K562 (cell line): Measurements from ENCODE around the gene METTL25B. TPM values are rescaled to one million over a fixed set of nuclear protein-coding genes. Genes with fewer than 3 reads are reported as not detected.

Experiments used
- ELF1 ChIP-seq: fragments of 200-800 bp; sonication (Bioruptor generic); IDR thresholded peaks from 2 replicates; pipeline ENCODE4 v1.6.1; 2016; ENCODE audit warnings: missing genetic modification characterization, missing compliant biosample characterization
- EZH2 ChIP-seq: IDR thresholded peaks from 2 replicates; pipeline ENCODE4 v1.6.1; 2012; ENCODE audit warnings: low read depth, mild to moderate bottlenecking, inconsistent platforms, low read length, borderline replicate concordance
- HMG20B ChIP-seq: fragments of 250-450 bp; sonication (Bioruptor Pico); IDR thresholded peaks from 2 replicates; pipeline ENCODE4 v1.5.0; 2021; ENCODE audit warnings: mild to moderate bottlenecking
- HMGN3 ChIP-seq: IDR thresholded peaks from 2 replicates; pipeline ENCODE4 v1.6.1; 2011; ENCODE audit warnings: borderline replicate concordance, low read depth, mild to moderate bottlenecking, mixed read lengths, low read length; ENCODE audit not compliant: insufficient read length; ENCODE audit errors: extremely low read depth
- HNRNPUL1 ChIP-seq: fragments of 200-400 bp; formaldehyde crosslinking; IDR thresholded peaks from 2 replicates; pipeline ENCODE4 v1.6.1; 2017; ENCODE audit warnings: low read length
- KLF13 ChIP-seq: fragments of 450-650 bp; IDR thresholded peaks from 2 replicates; pipeline ENCODE4 v1.6.1; 2016; ENCODE audit warnings: missing genetic modification characterization, low read depth, mild to moderate bottlenecking, missing compliant biosample characterization, moderate library complexity, borderline replicate concordance
- PHF20 ChIP-seq: fragments of 450-650 bp; IDR thresholded peaks from 2 replicates; pipeline ENCODE4 v1.6.1; 2018; ENCODE audit not compliant: partially characterized antibody
- POLR3G ChIP-seq: IDR thresholded peaks from 2 replicates; pipeline ENCODE4 v1.6.1; 2011; ENCODE audit not compliant: insufficient read length, insufficient replicate concordance; ENCODE audit errors: extremely low read depth
- RAD21 ChIP-seq, 2 experiments: fragments of 250-450 bp in 1 of 2; fragments of 450-650 bp in 1 of 2; sonication (Bioruptor Pico) in 1 of 2; formaldehyde crosslinking in 1 of 2; IDR thresholded peaks in 1 of 2; conservative IDR thresholded peaks in 1 of 2; 2 replicates each; pipeline versions ENCODE4 v1.4.0 to v1.8.0; 2020 to 2022; ENCODE audit warnings: mild to moderate bottlenecking in 2 of 2, moderate library complexity in 1 of 2
- ZNF140 ChIP-seq: fragments of 250-450 bp; sonication (Bioruptor Pico); IDR thresholded peaks from 2 replicates; pipeline ENCODE4 v1.8.0; 2021; ENCODE audit warnings: moderate library complexity, mild to moderate bottlenecking, inconsistent platforms
- polyA plus RNA-seq, 8 experiments: library from polyadenylated mRNA; depleted of rRNA in 4 of 8; stranded (reverse) in 5 of 8; unstranded in 3 of 8; fragments of >200 nt; fragmentation: Nextera tagmentation in 2 of 8; fragmentation: Illumina TruSeq in 1 of 8; extraction: Ambion mirVana in 2 of 8; extraction: Trizol in 1 of 8; gene quantifications; 2 replicates each; pipeline versions ENCODE4 v1.2.1 to v1.2.3, GENCODE V29; 2011 to 2014; ENCODE audit warnings: inconsistent platforms in 1 of 8, missing spikeins in 1 of 8
- total RNA-seq, 7 experiments: library from RNA; depleted of rRNA in 6 of 7; stranded (reverse); fragments of >200 nt in 6 of 7; fragmentation: Illumina TruSeq in 2 of 7; extraction: Trizol in 2 of 7; gene quantifications; 2 replicates each; pipeline versions ENCODE4 v1.2.1 to v1.2.3, GENCODE V29; 2011 to 2021; ENCODE audit warnings: low replicate concordance in 1 of 7
- TF ChIP-seq, protein P1 (sequence below): sonication (generic); formaldehyde crosslinking; IDR thresholded peaks from 2 replicates; pipeline ENCODE4 v1.9.0; 2022; ENCODE audit warnings: mild to moderate bottlenecking, missing genetic modification reagents
- TF ChIP-seq, protein P2 (sequence below): fragments of 200-800 bp; sonication (Bioruptor generic); IDR thresholded peaks from 2 replicates; pipeline ENCODE4 v1.6.1; 2016; ENCODE audit warnings: missing genetic modification characterization, missing compliant biosample characterization
- TF ChIP-seq, protein P3 (sequence below): sonication (generic); formaldehyde crosslinking; IDR thresholded peaks from 2 replicates; pipeline ENCODE4 v1.8.1; 2023; ENCODE audit warnings: mild to moderate bottlenecking, missing genetic modification reagents
- TF ChIP-seq, protein P4 (sequence below): fragments of 450-650 bp; IDR thresholded peaks from 2 replicates; pipeline ENCODE4 v1.6.1; 2014; ENCODE audit warnings: low read depth, mild to moderate bottlenecking, moderate library complexity, borderline replicate concordance
- TF ChIP-seq, protein P5 (sequence below): fragments of 250-450 bp; sonication (Bioruptor Pico); IDR thresholded peaks from 2 replicates; pipeline ENCODE4 v1.5.0; 2021

Gene METTL25B
- total and polyA plus RNA-seq, 9 of the 15 experiments (the other 6 are each of a cell fraction or from before 2014, with no cell fraction given) = 7.7 to 48.3 (median 33.1) TPM

DNA sequence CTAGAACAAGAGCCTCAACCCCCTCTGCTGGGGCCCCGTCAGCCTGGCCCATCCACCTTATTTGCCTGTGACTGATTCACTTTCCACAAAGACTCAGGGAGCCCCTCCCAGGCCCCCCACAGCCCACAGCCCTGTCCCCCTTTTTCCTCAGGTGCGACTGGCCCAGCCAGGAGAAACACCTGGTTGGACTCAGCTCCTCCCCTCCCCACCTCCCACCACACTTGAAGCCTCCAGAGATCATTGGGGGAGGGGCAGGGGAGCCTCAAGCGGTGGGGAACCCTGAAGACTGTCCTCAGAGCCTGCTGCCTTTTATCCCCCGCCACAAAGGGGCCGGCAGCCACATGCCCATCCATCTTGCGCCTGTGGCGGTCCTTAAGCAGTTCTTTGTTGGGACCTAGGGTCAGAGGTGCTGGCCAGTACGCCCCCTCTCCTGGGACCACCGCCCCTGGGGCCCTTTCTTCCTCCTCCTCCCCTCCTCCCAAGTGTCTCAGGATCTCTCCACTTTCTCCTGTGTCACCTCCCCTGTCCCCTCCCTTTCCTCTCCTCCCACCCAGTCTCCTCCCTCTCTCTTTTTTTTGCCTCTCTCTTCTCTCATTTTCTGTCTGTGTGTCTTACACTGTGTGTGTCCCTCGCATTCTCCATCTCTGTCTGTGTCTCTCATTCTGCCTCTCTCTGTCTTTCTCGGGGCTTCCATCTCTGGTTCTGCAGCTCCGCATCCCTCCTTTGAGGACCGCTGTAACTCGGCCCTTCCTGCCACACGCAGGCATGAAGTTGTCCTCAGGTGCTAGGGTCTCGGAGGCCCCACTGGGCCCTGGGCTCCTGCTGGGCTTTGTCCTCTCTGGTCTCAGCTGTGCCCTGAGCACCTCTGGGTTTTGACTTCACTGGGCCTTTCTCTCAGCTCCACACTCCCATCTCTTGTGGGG, 35.1 kb upstream of the METTL25B start (continued):
- TF ChIP-seq ZNF140 (CRISPR knock-in tag) (no peak), KLF13 (tag) (no peak), POLR3G (no peak), HMGN3 (peak; percentile 20), HMG20B (CRISPR knock-in tag) (no peak), EZH2 (no peak), RAD21 (CRISPR knock-in tag; conservative IDR thresholded peaks at IDR 0.05 in 1 of 2, IDR thresholded peaks at IDR 0.05 in 1 of 2) (no peak), PHF20 (no peak), ELF1 (tag) (no peak), HNRNPUL1 (no peak)
- TF ChIP-seq, protein P1, sequence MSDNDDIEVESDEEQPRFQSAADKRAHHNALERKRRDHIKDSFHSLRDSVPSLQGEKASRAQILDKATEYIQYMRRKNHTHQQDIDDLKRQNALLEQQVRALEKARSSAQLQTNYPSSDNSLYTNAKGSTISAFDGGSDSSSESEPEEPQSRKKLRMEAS (CRISPR knock-in tag) = no peak
- TF ChIP-seq, protein P2, sequence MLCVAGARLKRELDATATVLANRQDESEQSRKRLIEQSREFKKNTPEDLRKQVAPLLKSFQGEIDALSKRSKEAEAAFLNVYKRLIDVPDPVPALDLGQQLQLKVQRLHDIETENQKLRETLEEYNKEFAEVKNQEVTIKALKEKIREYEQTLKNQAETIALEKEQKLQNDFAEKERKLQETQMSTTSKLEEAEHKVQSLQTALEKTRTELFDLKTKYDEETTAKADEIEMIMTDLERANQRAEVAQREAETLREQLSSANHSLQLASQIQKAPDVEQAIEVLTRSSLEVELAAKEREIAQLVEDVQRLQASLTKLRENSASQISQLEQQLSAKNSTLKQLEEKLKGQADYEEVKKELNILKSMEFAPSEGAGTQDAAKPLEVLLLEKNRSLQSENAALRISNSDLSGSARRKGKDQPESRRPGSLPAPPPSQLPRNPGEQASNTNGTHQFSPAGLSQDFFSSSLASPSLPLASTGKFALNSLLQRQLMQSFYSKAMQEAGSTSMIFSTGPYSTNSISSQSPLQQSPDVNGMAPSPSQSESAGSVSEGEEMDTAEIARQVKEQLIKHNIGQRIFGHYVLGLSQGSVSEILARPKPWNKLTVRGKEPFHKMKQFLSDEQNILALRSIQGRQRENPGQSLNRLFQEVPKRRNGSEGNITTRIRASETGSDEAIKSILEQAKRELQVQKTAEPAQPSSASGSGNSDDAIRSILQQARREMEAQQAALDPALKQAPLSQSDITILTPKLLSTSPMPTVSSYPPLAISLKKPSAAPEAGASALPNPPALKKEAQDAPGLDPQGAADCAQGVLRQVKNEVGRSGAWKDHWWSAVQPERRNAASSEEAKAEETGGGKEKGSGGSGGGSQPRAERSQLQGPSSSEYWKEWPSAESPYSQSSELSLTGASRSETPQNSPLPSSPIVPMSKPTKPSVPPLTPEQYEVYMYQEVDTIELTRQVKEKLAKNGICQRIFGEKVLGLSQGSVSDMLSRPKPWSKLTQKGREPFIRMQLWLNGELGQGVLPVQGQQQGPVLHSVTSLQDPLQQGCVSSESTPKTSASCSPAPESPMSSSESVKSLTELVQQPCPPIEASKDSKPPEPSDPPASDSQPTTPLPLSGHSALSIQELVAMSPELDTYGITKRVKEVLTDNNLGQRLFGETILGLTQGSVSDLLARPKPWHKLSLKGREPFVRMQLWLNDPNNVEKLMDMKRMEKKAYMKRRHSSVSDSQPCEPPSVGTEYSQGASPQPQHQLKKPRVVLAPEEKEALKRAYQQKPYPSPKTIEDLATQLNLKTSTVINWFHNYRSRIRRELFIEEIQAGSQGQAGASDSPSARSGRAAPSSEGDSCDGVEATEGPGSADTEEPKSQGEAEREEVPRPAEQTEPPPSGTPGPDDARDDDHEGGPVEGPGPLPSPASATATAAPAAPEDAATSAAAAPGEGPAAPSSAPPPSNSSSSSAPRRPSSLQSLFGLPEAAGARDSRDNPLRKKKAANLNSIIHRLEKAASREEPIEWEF = no peak
- TF ChIP-seq, protein P3, sequence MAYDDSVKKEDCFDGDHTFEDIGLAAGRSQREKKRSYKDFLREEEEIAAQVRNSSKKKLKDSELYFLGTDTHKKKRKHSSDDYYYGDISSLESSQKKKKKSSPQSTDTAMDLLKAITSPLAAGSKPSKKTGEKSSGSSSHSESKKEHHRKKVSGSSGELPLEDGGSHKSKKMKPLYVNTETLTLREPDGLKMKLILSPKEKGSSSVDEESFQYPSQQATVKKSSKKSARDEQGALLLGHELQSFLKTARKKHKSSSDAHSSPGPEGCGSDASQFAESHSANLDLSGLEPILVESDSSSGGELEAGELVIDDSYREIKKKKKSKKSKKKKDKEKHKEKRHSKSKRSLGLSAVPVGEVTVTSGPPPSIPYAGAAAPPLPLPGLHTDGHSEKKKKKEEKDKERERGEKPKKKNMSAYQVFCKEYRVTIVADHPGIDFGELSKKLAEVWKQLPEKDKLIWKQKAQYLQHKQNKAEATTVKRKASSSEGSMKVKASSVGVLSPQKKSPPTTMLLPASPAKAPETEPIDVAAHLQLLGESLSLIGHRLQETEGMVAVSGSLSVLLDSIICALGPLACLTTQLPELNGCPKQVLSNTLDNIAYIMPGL (CRISPR knock-in tag) = no peak; the same call in 1 of the 2 replicates
- TF ChIP-seq, protein P4, sequence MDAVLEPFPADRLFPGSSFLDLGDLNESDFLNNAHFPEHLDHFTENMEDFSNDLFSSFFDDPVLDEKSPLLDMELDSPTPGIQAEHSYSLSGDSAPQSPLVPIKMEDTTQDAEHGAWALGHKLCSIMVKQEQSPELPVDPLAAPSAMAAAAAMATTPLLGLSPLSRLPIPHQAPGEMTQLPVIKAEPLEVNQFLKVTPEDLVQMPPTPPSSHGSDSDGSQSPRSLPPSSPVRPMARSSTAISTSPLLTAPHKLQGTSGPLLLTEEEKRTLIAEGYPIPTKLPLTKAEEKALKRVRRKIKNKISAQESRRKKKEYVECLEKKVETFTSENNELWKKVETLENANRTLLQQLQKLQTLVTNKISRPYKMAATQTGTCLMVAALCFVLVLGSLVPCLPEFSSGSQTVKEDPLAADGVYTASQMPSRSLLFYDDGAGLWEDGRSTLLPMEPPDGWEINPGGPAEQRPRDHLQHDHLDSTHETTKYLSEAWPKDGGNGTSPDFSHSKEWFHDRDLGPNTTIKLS = no peak
- TF ChIP-seq, protein P5, sequence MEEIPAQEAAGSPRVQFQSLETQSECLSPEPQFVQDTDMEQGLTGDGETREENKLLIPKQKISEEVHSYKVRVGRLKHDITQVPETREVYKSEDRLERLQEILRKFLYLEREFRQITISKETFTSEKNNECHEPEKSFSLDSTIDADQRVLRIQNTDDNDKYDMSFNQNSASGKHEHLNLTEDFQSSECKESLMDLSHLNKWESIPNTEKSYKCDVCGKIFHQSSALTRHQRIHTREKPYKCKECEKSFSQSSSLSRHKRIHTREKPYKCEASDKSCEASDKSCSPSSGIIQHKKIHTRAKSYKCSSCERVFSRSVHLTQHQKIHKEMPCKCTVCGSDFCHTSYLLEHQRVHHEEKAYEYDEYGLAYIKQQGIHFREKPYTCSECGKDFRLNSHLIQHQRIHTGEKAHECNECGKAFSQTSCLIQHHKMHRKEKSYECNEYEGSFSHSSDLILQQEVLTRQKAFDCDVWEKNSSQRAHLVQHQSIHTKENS = no peak
